CD4-positive, CD25-positive, alpha-beta regulatory T cell (primary cell): ENCODE data around the gene EPN3. TPM values are rescaled to one million over a fixed set of nuclear protein-coding genes. Genes with fewer than 3 reads are reported as not detected.

ENCODE experiments used
- ATAC-seq, 2 donors: fragments of 150-1000 bp; cut with Tn5 transposase; one replicate each; pipeline ENCODE4 v1.10.0; 2021; ENCODE audit warnings: low read depth in 2 of 2, moderate number of reproducible peaks in 2 of 2, moderate library complexity in 1 of 2
- DNase-seq, 3 donors: peaks; one replicate each; pipeline versions ENCODE4 v3.0.0 to v3.0.0-alpha.2; 2012 to 2022; ENCODE audit warnings: mixed read lengths in 1 of 3
- H3K27ac ChIP-seq: one replicate; pipeline ENCODE4 v1.7.0; 2013; ENCODE audit warnings: mild to moderate bottlenecking, low read length; ENCODE audit not compliant: insufficient read depth, poor library complexity, severe bottlenecking
- H3K27me3 ChIP-seq: one replicate; pipeline ENCODE4 v1.7.0; 2013; ENCODE audit warnings: low read length; ENCODE audit not compliant: control insufficient read depth, insufficient read depth
- H3K36me3 ChIP-seq: one replicate; pipeline ENCODE4 v1.7.0; 2013; ENCODE audit warnings: mild to moderate bottlenecking, low read length, moderate library complexity; ENCODE audit not compliant: control insufficient read depth, insufficient read depth
- H3K4me1 ChIP-seq: 2 replicates; pipeline ENCODE4 v1.7.0; 2013; ENCODE audit warnings: mild to moderate bottlenecking, low read length; ENCODE audit not compliant: insufficient read depth, control insufficient read depth, poor library complexity, severe bottlenecking
- H3K4me3 ChIP-seq: one replicate; pipeline ENCODE4 v1.7.0; 2013; ENCODE audit warnings: low read depth, mild to moderate bottlenecking, low read length, moderate library complexity
- H3K9me3 ChIP-seq, 2 experiments: 1 replicate in 1 of 2; 2 replicates in 1 of 2; pipeline ENCODE4 v1.7.0; 2013; ENCODE audit warnings: low read length in 2 of 2, mild to moderate bottlenecking in 1 of 2, moderate library complexity in 1 of 2; ENCODE audit not compliant: control insufficient read depth in 2 of 2
- H3K27ac Mint-ChIP-seq, 3 donors: one replicate each; pipeline ENCODE4 v1.8.0; 2020 to 2022; ENCODE audit warnings: mild to moderate bottlenecking in 3 of 3, mixed read lengths in 3 of 3, moderate library complexity in 2 of 3
- H3K27me3 Mint-ChIP-seq: one replicate; pipeline ENCODE4 v1.8.0; 2022; ENCODE audit warnings: mild to moderate bottlenecking, mixed read lengths
- H3K36me3 Mint-ChIP-seq: one replicate; pipeline ENCODE4 v1.8.0; 2020; ENCODE audit warnings: mixed read lengths
- H3K4me1 Mint-ChIP-seq, 4 donors: one replicate each; pipeline ENCODE4 v1.8.0; 2020 to 2022; ENCODE audit warnings: mixed read lengths in 4 of 4, mild to moderate bottlenecking in 1 of 4
- H3K4me3 Mint-ChIP-seq, 4 donors: one replicate each; pipeline ENCODE4 v1.8.0; 2020 to 2022; ENCODE audit warnings: mild to moderate bottlenecking in 4 of 4, mixed read lengths in 4 of 4, moderate library complexity in 3 of 4
- H3K9me3 Mint-ChIP-seq, 7 donors: one replicate each; pipeline ENCODE4 v1.8.0; 2020 to 2022; ENCODE audit warnings: mixed read lengths in 7 of 7, mild to moderate bottlenecking in 3 of 7, moderate library complexity in 2 of 7
- polyA plus RNA-seq, 4 donors: library from polyadenylated mRNA; unstranded; fragments of 300-500 nt; fragmentation: Illumina TruSeq; gene quantifications; one replicate each; pipeline ENCODE4 v1.2.3, GENCODE V29; 2021
- total RNA-seq: library from RNA; stranded (reverse); gene quantifications from one replicate; pipeline ENCODE4 v1.2.3, GENCODE V29; 2022

Gene EPN3
- total and polyA plus RNA-seq, 5 donors from 2014 or later, result not detected

DNA sequence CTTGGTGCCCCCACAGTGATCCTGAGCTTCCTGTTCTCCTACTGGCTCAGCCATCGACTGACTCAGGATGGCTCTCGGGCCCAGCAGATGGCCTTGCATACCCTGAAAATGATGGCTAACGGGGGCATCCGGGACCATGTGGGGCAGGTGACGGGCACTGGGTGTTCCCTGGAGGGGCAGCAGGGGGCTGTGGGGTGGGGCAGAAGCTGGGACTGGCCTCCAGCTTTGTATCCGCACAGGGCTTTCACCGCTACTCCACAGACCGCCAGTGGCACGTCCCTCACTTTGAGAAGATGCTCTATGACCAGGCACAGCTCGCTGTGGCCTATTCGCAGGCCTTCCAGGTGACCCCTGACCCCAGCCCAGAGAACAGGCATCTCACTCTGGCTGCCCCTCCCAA is 17.4 kb downstream of the EPN3 start:
- H3K9me3 Mint-ChIP-seq, result no peaks in the 10 kb centered on the region
- Histone ChIP-seq H3K4me3 (no peak overlapping the region), H3K4me1 (peaks cover 8% of the 10 kb centered on the region), H3K27ac (no peak overlapping the region), H3K9me3 (no peaks in the 10 kb centered on the region), H3K36me3 (no peaks in the 10 kb centered on the region), H3K27me3 (no peaks in the 10 kb centered on the region)
- DNase-seq (no peak), ATAC-seq (no peak)
- peaks cover 6% of the 10 kb centered on the region for H3K36me3 Mint-ChIP-seq
- peaks cover 0 to 14% (median 6%) of the 10 kb centered on the region in 4 donors for H3K4me1 Mint-ChIP-seq
- peak overlapping the region in 1 of 4 donors; percentile 55 for H3K4me3 Mint-ChIP-seq
- H3K27ac Mint-ChIP-seq, result no peak overlapping the region
- H3K27me3 Mint-ChIP-seq, result no peaks in the 10 kb centered on the region

DNA sequence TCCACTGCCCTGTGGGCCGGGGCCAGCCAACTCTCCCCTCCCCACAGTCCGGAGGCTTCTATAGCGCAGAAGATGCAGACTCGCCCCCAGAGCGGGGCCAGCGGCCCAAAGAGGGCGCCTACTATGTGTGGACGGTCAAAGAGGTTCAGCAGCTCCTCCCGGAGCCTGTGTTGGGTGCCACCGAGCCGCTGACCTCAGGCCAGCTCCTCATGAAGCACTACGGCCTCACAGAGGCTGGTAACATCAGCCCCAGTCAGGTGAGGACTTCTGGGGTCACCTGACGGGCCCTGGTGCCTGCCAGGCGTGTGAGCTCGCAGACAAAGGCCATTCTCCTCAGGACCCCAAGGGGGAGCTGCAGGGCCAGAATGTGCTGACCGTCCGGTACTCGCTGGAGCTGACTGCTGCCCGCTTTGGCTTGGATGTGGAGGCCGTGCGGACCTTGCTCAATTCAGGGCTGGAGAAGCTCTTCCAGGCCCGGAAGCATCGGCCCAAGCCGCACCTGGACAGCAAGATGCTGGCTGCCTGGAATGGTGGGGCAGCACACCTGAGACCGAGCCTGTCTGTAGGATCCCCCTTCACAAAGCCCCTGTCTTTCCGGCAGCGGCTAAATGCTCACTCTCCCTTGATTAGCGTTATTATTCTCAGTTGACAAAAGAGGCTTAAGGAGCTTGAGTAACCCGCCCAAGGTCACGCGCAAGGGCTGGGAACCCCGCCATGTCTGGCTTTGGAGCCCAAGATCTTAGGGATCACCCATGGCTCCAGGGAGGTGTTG is 18.3 kb downstream of the EPN3 start:
- no peak overlapping the region for H3K4me3 ChIP-seq
- peaks cover 8% of the 10 kb centered on the region for H3K4me1 ChIP-seq
- no peaks in the 10 kb centered on the region for H3K9me3 ChIP-seq
- Mint-ChIP-seq H3K27me3 (no peaks in the 10 kb centered on the region), H3K36me3 (peaks cover 6% of the 10 kb centered on the region), H3K9me3 (no peaks in the 10 kb centered on the region), H3K4me3 (peak overlapping the region in 1 of 4 donors; percentile 40), H3K4me1 (peaks cover 0 to 14% (median 6%) of the 10 kb centered on the region in 4 donors), H3K27ac (no peak overlapping the region)
- no peaks in the 10 kb centered on the region for H3K27me3 ChIP-seq
- ATAC-seq (no peak), DNase-seq (no peak)
- no peaks in the 10 kb centered on the region for H3K36me3 ChIP-seq
- no peak overlapping the region for H3K27ac ChIP-seq

DNA sequence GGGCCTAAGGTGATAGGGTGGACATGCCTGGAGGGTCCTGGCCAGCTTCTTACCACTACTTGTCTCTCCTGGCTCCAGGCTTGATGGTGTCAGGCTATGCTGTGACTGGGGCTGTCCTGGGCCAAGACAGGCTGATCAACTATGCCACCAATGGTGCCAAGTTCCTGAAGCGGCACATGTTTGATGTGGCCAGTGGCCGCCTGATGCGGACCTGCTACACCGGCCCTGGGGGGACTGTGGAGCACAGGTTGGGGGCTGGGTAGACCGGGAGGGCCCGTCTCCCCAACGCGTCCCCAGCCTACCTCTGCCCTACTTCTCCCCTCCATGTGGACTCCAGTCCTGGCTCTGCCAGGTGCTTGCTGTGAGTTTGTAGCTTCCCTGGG is 18.9 kb downstream of the EPN3 start:
- Mint-ChIP-seq H3K9me3 (no peaks in the 10 kb centered on the region), H3K27ac (no peak overlapping the region), H3K36me3 (peaks cover 6% of the 10 kb centered on the region), H3K27me3 (peaks cover 4% of the 10 kb centered on the region), H3K4me1 (peaks cover 0 to 12% (median 5%) of the 10 kb centered on the region in 4 donors), H3K4me3 (no peak overlapping the region)
- DNase-seq (no peak), ATAC-seq (no peak)
- H3K4me3 ChIP-seq, result no peak overlapping the region
- peaks cover 8% of the 10 kb centered on the region for H3K4me1 ChIP-seq
- H3K36me3 ChIP-seq, result no peaks in the 10 kb centered on the region
- H3K9me3 ChIP-seq, result no peaks in the 10 kb centered on the region
- H3K27me3 ChIP-seq, result no peaks in the 10 kb centered on the region
- H3K27ac ChIP-seq, result no peak overlapping the region

DNA sequence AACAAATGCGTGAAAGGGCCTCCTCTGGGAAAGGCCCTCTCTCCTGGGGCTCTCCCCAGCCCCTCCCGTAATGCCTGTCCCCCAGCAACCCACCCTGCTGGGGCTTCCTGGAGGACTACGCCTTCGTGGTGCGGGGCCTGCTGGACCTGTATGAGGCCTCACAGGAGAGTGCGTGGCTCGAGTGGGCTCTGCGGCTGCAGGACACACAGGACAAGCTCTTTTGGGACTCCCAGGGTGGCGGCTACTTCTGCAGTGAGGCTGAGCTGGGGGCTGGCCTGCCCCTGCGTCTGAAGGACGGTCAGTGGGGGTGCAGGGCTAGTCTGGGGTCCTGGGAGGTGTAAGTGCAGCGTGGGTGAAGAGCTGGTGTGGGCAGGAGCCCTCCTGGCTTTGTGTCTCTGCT is 19.3 kb downstream of the EPN3 start:
- no peak overlapping the region for H3K27ac Mint-ChIP-seq
- H3K4me1 ChIP-seq, result peaks cover 8% of the 10 kb centered on the region
- no peak overlapping the region for H3K27ac ChIP-seq
- H3K9me3 ChIP-seq, result no peaks in the 10 kb centered on the region
- H3K36me3 ChIP-seq, result no peaks in the 10 kb centered on the region
- H3K4me3 ChIP-seq, result no peak overlapping the region
- H3K4me3 Mint-ChIP-seq, result no peak overlapping the region
- no peaks in the 10 kb centered on the region for H3K9me3 Mint-ChIP-seq
- DNase-seq, result no peak
- H3K36me3 Mint-ChIP-seq, result peaks cover 6% of the 10 kb centered on the region
- H3K4me1 Mint-ChIP-seq, result peaks cover 0 to 9% (median 4%) of the 10 kb centered on the region in 4 donors
- H3K27me3 Mint-ChIP-seq, result peaks cover 5% of the 10 kb centered on the region
- ATAC-seq, result no peak
- H3K27me3 ChIP-seq, result no peaks in the 10 kb centered on the region

DNA sequence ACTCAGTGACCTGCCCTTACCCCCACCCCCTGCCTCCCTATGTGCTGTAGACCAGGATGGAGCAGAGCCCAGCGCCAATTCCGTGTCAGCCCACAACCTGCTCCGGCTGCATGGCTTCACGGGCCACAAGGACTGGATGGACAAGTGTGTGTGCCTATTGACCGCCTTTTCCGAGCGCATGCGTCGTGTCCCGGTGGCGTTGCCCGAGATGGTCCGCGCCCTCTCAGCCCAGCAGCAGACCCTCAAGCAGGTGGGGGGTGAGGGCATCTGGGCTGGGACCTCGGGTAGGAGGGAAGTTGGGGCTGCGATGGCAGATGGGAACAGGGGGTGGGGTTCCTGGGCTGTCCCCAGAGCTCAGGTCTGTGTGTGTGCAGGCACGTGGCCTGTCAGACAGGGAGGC is 21.7 kb downstream of the EPN3 start:
- Histone ChIP-seq H3K36me3 (no peaks in the 10 kb centered on the region), H3K27me3 (peaks cover 6% of the 10 kb centered on the region), H3K4me1 (peaks cover 7% of the 10 kb centered on the region), H3K9me3 (no peaks in the 10 kb centered on the region), H3K27ac (no peak overlapping the region), H3K4me3 (no peak overlapping the region)
- no peak overlapping the region for H3K4me3 Mint-ChIP-seq
- H3K9me3 Mint-ChIP-seq, result no peaks in the 10 kb centered on the region
- no peak for DNase-seq
- peaks cover 22% of the 10 kb centered on the region for H3K27me3 Mint-ChIP-seq
- peaks cover 0 to 12% (median 5%) of the 10 kb centered on the region in 4 donors for H3K4me1 Mint-ChIP-seq
- no peak for ATAC-seq
- H3K27ac Mint-ChIP-seq, result no peak overlapping the region
- H3K36me3 Mint-ChIP-seq, result peaks cover 6% of the 10 kb centered on the region

DNA sequence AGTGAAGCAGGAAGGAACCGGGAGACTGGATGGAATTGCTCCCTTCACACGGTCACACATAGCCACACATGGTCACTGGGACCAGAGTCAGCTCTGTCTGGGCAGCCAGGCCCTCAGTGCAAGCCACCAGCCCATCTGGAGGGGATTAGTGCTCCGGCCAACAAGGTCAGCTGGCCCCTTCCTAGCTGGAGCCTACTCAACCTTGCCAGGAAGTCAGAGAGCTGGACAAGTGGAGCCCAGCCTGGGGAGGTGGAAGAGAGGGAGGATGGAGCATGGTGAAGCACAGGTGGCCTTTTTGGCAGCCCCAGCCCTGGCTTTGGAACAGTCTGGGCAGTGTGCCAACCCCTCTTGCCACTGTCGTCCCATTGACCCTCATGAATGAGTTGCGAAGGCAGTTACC is 24.3 kb downstream of the EPN3 start:
- peaks cover 33% of the 10 kb centered on the region for H3K4me1 ChIP-seq
- peaks cover 3% of the 10 kb centered on the region for H3K36me3 Mint-ChIP-seq
- no peaks in the 10 kb centered on the region for H3K36me3 ChIP-seq
- H3K4me1 Mint-ChIP-seq, result peaks cover 0 to 21% (median 6%) of the 10 kb centered on the region in 4 donors
- H3K27me3 Mint-ChIP-seq, result peaks cover 29% of the 10 kb centered on the region
- no peak overlapping the region for H3K27ac ChIP-seq
- peaks cover 9% of the 10 kb centered on the region for H3K27me3 ChIP-seq
- H3K4me3 ChIP-seq, result no peak overlapping the region
- ATAC-seq (no peak), DNase-seq (no peak)
- H3K9me3 Mint-ChIP-seq, result no peaks in the 10 kb centered on the region
- no peaks in the 10 kb centered on the region for H3K9me3 ChIP-seq
- no peak overlapping the region for H3K27ac Mint-ChIP-seq
- H3K4me3 Mint-ChIP-seq, result peak overlapping the region in 1 of 4 donors; percentile 28

DNA sequence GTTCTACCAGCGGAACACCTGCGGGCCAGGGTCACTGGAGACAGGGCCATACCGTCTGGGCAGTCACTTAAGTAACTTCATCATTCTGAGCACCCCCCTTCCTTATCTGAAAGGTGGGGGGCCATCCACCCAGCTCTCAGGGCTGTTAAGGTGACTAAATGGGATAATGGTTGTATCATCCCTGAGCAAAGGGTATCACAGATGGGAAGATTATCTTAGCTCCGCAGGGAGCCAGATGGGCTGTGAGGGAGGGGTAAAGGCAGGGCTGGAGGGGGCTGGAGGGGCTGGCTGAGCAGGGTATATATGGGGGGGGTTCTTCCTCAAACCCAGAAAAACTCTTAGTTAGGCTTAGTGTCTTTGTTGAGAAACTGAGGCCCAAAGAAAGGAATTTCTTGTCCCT is 25.1 kb downstream of the EPN3 start:
- Histone ChIP-seq H3K4me3 (no peak overlapping the region), H3K27ac (no peak overlapping the region), H3K36me3 (no peaks in the 10 kb centered on the region), H3K27me3 (peaks cover 14% of the 10 kb centered on the region), H3K9me3 (no peaks in the 10 kb centered on the region), H3K4me1 (peaks cover 39% of the 10 kb centered on the region)
- no peak for ATAC-seq
- no peaks in the 10 kb centered on the region for H3K9me3 Mint-ChIP-seq
- H3K36me3 Mint-ChIP-seq, result peaks cover 3% of the 10 kb centered on the region
- H3K27me3 Mint-ChIP-seq, result peaks cover 36% of the 10 kb centered on the region
- peak overlapping the region in 1 of 4 donors; percentile 49 for H3K4me3 Mint-ChIP-seq
- H3K4me1 Mint-ChIP-seq, result peaks cover 0 to 27% (median 10%) of the 10 kb centered on the region in 4 donors
- no peak for DNase-seq
- no peak overlapping the region for H3K27ac Mint-ChIP-seq

DNA sequence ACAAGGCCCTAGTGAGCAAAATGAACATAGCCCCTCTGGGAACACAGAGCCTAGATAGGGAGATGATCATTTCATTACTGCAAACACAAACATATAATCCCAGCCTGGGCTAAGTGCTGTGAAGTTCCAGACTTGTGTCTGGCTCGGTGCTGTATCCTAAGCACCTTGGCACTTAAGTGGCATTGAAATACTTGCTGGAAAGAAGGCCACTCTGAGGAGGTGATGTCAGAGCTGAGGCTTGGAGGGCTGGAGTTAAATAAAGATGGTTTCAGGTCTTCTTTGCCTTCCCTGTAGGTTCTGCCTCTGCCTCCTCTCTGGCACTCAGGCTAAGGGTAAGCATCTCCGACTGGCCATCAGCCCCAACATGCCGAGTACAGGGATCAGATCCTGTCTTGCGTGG is 25.6 kb downstream of the EPN3 start:
- no peak for DNase-seq
- Mint-ChIP-seq H3K4me3 (peak overlapping the region; percentile 8 to 88 (median 86)), H3K36me3 (peaks cover 3% of the 10 kb centered on the region), H3K27ac (peak overlapping the region in 1 of 3 donors; percentile 48), H3K27me3 (peaks cover 41% of the 10 kb centered on the region), H3K4me1 (peaks cover 0 to 27% (median 9%) of the 10 kb centered on the region in 4 donors), H3K9me3 (no peaks in the 10 kb centered on the region)
- Histone ChIP-seq H3K9me3 (no peaks in the 10 kb centered on the region), H3K36me3 (no peaks in the 10 kb centered on the region), H3K27ac (no peak overlapping the region), H3K27me3 (peaks cover 17% of the 10 kb centered on the region), H3K4me1 (peaks cover 39% of the 10 kb centered on the region), H3K4me3 (no peak overlapping the region)
- ATAC-seq, result no peak
